G401.6 (cell line): ENCODE results near the gene TCOF1.

Experiments used
- FAIRE-seq: peaks from 2 replicates; lab custom pipeline; 2012; peaks lifted over from hg19 to GRCh38; lab: Jason Lieb, UNC

Gene TCOF1

GRCh38 chr5:150326707-150327106, 30.8 kb upstream of the TCOF1 start:
- peak; percentile 74 for FAIRE-seq

GRCh38 chr5:150327139-150327538, 30.4 kb upstream of the TCOF1 start:
- no peak for FAIRE-seq

- no peak for FAIRE-seq
Measured at GRCh38 chr5:150328515-150328914, 29.0 kb upstream of the TCOF1 start.

GRCh38 chr5:150329038-150329437, 28.5 kb upstream of the TCOF1 start:
- no peak for FAIRE-seq

GRCh38 chr5:150329881-150330876, 27.3 kb upstream of the TCOF1 start:
- no peak for FAIRE-seq

- no peak for FAIRE-seq
Measured at GRCh38 chr5:150333400-150333799, 24.1 kb upstream of the TCOF1 start.

GRCh38 chr5:150335778-150336177, 21.7 kb upstream of the TCOF1 start:
- FAIRE-seq, result no peak

GRCh38 chr5:150338546-150338945, 19.0 kb upstream of the TCOF1 start:
- no peak for FAIRE-seq

- no peak for FAIRE-seq
Measured at GRCh38 chr5:150339165-150339564, 18.3 kb upstream of the TCOF1 start.

- FAIRE-seq, result no peak
Measured at GRCh38 chr5:150339841-150340240, 17.7 kb upstream of the TCOF1 start.

- FAIRE-seq, result no peak
Measured at GRCh38 chr5:150340614-150341255, 16.8 kb upstream of the TCOF1 start.

GRCh38 chr5:150341331-150341730, 16.2 kb upstream of the TCOF1 start:
- no peak for FAIRE-seq

- no peak for FAIRE-seq
Measured at GRCh38 chr5:150341989-150342388, 15.5 kb upstream of the TCOF1 start.

GRCh38 chr5:150342583-150342982, 14.9 kb upstream of the TCOF1 start:
- FAIRE-seq, result no peak

GRCh38 chr5:150343994-150344631, 13.4 kb upstream of the TCOF1 start:
- no peak for FAIRE-seq

GRCh38 chr5:150345716-150346115, 11.8 kb upstream of the TCOF1 start:
- FAIRE-seq, result no peak

- FAIRE-seq, result no peak
Measured at GRCh38 chr5:150346592-150346991, 10.9 kb upstream of the TCOF1 start.

- FAIRE-seq, result no peak
Measured at GRCh38 chr5:150347003-150347402, 10.5 kb upstream of the TCOF1 start.

GRCh38 chr5:150347451-150347850, 10.0 kb upstream of the TCOF1 start:
- FAIRE-seq, result no peak

- FAIRE-seq, result no peak
Measured at GRCh38 chr5:150349681-150350275, 7.7 kb upstream of the TCOF1 start.

GRCh38 chr5:150350524-150351344, 6.8 kb upstream of the TCOF1 start:
- FAIRE-seq, result peak; percentile 89
